K562 (cell line): ENCODE results near the gene ST6GALNAC6. TPM values are rescaled to one million over a fixed set of nuclear protein-coding genes. Genes with fewer than 3 reads are reported as not detected.

Experiments used
- BCLAF1 ChIP-seq, 2 experiments: fragments of 450-650 bp in 1 of 2; IDR thresholded peaks; 2 replicates each; pipeline ENCODE4 v1.6.1; 2011 to 2017; ENCODE audit warnings: low read depth in 2 of 2, antibody characterized with exemption in 1 of 2, borderline replicate concordance in 1 of 2, low read length in 1 of 2, mild to moderate bottlenecking in 1 of 2, mixed read lengths in 1 of 2; ENCODE audit not compliant: control insufficient read depth in 1 of 2
- CEBPG ChIP-seq, 3 experiments: fragments of 200-800 bp in 1 of 3; sonication (Bioruptor generic) in 1 of 3; sonication (generic) in 1 of 3; formaldehyde crosslinking in 1 of 3; IDR thresholded peaks in 2 of 3; conservative IDR thresholded peaks in 1 of 3; 2 replicates each; pipeline versions ENCODE4 v1.6.1 to v1.8.0; 2016 to 2022; ENCODE audit warnings: missing compliant biosample characterization in 2 of 3, missing genetic modification characterization in 2 of 3, mild to moderate bottlenecking in 1 of 3, missing genetic modification reagents in 1 of 3
- HNRNPH1 ChIP-seq: fragments of 200-400 bp; formaldehyde crosslinking; optimal IDR thresholded peaks from 2 replicates; pipeline ENCODE3; 2017; ENCODE audit warnings: low read depth, mild to moderate bottlenecking, low read length, moderate library complexity
- KLF6 ChIP-seq: fragments of 250-450 bp; sonication (Bioruptor Pico); IDR thresholded peaks from 2 replicates; pipeline ENCODE4 v1.4.0; 2020; ENCODE audit warnings: mild to moderate bottlenecking, moderate library complexity, borderline replicate concordance
- MAFK ChIP-seq: IDR thresholded peaks from 2 replicates; pipeline ENCODE4 v1.6.1; 2011; ENCODE audit warnings: low read length, improper control_type of control experiment
- MCM2 ChIP-seq: fragments of 450-650 bp; IDR thresholded peaks from 2 replicates; pipeline ENCODE4 v1.6.1; 2017; ENCODE audit warnings: low read depth, mild to moderate bottlenecking
- NFXL1 ChIP-seq: fragments of 450-650 bp; formaldehyde crosslinking; IDR thresholded peaks from 2 replicates; pipeline ENCODE4 v1.4.0; 2021; ENCODE audit warnings: mild to moderate bottlenecking
- NR1H2 ChIP-seq: sonication (generic); formaldehyde crosslinking; IDR thresholded peaks from 2 replicates; pipeline ENCODE4 v1.4.0; 2020; ENCODE audit warnings: mild to moderate bottlenecking, missing genetic modification reagents
- RERE ChIP-seq: sonication (generic); formaldehyde crosslinking; IDR thresholded peaks from 2 replicates; pipeline ENCODE4 v1.8.0; 2023; ENCODE audit warnings: missing genetic modification reagents, mild to moderate bottlenecking, borderline replicate concordance
- RNF219 ChIP-seq: fragments of 250-450 bp; sonication (Bioruptor Pico); IDR thresholded peaks from 2 replicates; pipeline ENCODE4 v1.5.0; 2022; ENCODE audit warnings: mild to moderate bottlenecking
- ZBTB26 ChIP-seq: fragments of 450-650 bp; formaldehyde crosslinking; IDR thresholded peaks from 2 replicates; pipeline ENCODE4 v1.4.0; 2022; ENCODE audit warnings: missing genetic modification characterization
- ZNF408 ChIP-seq: fragments of 250-450 bp; sonication (Bioruptor Pico); IDR thresholded peaks from 2 replicates; pipeline ENCODE4 v1.4.0; 2020; ENCODE audit warnings: low read depth, mild to moderate bottlenecking, moderate library complexity
- ZNF583 ChIP-seq: fragments of 250-450 bp; sonication (Bioruptor Pico); IDR thresholded peaks from 2 replicates; pipeline ENCODE4 v1.4.0; 2020
- polyA plus RNA-seq, 8 experiments: library from polyadenylated mRNA; depleted of rRNA in 4 of 8; stranded (reverse) in 5 of 8; unstranded in 3 of 8; fragments of >200 nt; fragmentation: Nextera tagmentation in 2 of 8; fragmentation: Illumina TruSeq in 1 of 8; extraction: Ambion mirVana in 2 of 8; extraction: Trizol in 1 of 8; gene quantifications; 2 replicates each; pipeline versions ENCODE4 v1.2.1 to v1.2.3, GENCODE V29; 2011 to 2014; ENCODE audit warnings: inconsistent platforms in 1 of 8, missing spikeins in 1 of 8
- total RNA-seq, 7 experiments: library from RNA; depleted of rRNA in 6 of 7; stranded (reverse); fragments of >200 nt in 6 of 7; fragmentation: Illumina TruSeq in 2 of 7; extraction: Trizol in 2 of 7; gene quantifications; 2 replicates each; pipeline versions ENCODE4 v1.2.1 to v1.2.3, GENCODE V29; 2011 to 2021; ENCODE audit warnings: low replicate concordance in 1 of 7

The ST6GALNAC6 gene
- total and polyA plus RNA-seq, 9 of the 15 experiments (the other 6 are each of a cell fraction or from before 2014, with no cell fraction given): 0.13 to 23.0 (median 14.5) TPM

GRCh38 chr9:127862075-127863011, 37.1 kb downstream of the ST6GALNAC6 start (continued):
- TF ChIP-seq BCLAF1 (IDR thresholded peaks at IDR 0.05; ENCODE audit: borderline replicate concordance in 1 of 2, control insufficient read depth in 1 of 2, low read depth in 2 of 2, low read length in 1 of 2) (no peak), HNRNPH1 (no peak), ZNF408 (CRISPR knock-in tag) (no peak), MCM2 (no peak), KLF6 (no peak), CEBPG (CRISPR knock-in tag; IDR thresholded peaks at IDR 0.05) (no peak), CEBPG (tag; conservative IDR thresholded peaks at IDR 0.05 in 1 of 2, IDR thresholded peaks at IDR 0.05 in 1 of 2) (no peak), MAFK (no peak), NR1H2 (CRISPR knock-in tag) (no peak; the same call in 1 of the 2 replicates), RNF219 (CRISPR knock-in tag) (no peak), RERE (CRISPR knock-in tag) (no peak), ZBTB26 (CRISPR knock-in tag) (no peak), ZNF583 (peak; percentile 90), NFXL1 (no peak)
